CD1c-positive myeloid dendritic cell (primary cell): ENCODE measurements around the gene CLEC16A.
"Not testable (repeated sequence)": the region's sequence is repeated elsewhere in the genome, so short reads cannot be mapped to it uniquely, and the experiment has no call there.

Source experiments
- DNase-seq: peaks from one replicate; pipeline ENCODE4 v3.0.0-alpha.2; 2016; ENCODE audit errors: extremely low spot score

The CLEC16A gene

DNA sequence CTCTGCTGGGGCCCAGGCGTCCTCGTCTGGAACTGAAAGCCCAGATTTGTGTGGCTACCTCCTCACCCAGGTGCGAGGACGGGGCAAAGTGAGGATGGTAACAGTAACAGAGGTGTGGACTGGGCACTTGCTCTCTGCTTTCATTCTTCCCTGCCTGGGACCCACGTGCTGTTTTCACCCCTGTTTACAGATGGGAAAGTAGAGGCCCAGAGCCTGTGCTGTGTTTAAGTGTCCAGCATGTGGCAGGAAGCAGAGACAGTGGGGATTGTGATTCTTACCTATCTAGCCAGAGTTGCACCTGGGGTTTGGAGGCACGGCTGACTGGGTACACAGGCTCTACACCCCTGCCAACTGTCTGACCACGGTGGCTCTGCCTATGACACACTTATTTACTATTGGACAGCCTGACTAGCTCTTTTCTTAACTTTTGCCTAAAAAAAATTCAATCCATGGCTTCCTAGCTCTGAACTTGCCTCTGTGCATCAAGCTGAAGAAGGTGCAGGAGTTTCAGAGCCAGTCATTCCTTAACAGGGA is 155.4 kb downstream of the CLEC16A start:
- no peak for DNase-seq

DNA sequence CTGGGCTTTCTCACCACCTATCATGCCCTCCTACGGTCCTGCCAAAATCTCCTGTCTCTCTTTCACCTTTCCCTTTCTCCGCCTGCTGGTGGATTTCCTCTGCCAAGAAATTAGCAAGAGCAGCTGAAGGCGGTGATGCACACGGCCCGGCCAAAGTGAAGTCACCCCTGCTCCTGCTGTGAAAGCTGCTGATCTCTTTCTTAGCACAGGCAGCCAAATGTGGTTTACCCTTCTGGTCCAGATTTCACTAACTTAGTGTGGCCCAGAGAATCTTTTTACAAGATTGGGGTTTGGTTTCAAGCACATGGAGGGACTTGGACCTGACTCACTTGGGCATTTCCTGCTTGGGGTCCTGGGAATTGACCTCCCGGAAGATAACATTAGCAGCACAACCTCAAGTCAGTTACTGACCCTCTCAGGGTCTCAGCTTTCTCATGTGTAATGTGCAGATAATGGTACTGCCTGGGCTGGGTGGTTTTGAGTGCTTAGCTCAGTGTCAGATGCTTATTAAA is 155.9 kb downstream of the CLEC16A start:
- DNase-seq, result no peak

- DNase-seq, result no peak
These were observed 156.9 kb downstream of the CLEC16A start for GRCh38 chr16:11101283-11101682.

DNA sequence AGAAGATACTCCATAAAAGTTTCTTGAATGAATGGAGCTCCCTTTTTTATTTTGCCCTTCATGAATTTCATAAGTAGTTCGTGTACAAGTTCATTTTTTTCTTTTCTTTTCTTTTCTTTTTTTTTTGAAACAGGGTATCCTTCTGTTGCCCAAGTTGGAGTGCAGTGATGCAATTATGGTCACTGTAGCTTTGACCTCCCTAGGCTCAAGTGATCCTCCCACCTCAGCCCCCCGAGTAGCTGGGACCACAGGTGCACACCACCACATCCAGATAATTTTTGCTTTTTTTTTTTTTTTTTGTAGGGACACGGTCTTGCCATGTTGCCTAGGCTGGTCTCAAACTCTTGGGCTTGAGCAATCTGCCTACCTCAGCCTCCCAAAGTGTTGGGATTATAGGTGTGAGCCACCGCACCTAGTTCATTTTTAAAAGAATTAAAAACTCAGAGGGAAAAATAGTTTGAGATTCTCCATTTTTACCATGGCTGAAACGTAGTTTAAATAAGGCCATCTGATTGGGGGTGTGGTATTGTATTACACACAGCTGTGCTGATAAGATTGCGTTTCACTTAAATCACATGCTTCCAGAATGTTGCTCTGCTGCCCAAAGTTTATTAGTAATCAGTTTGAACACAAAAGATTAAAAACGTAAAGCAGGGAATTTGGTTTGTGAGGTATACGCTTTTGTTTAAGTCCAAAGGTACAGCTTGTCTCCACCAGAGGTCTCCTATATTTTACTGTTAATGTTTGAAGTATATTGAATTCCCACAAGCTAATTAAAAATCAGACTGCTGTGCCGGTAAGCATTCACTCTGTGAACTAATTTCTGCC is 157.5 kb downstream of the CLEC16A start:
- no peak for DNase-seq

DNA sequence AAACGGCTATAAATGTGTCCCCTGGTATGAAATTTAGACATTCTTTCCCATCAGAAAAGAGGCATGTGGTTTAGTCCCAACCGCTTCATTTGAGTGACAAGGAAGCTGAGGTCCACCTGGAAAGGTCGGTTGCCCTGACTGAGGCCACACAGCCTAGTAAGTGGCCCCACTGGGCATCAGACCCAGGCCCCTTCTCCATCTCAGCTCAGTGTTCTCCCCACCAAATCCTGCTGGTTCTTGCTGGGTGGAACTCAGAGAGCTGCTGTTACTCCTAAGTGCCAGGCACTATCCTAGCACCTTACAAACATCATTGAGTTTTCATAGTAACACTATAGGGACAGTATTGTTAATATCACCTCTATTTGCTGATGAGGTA is 158.1 kb downstream of the CLEC16A start:
- DNase-seq, result no peak

- not testable (repeated sequence) for DNase-seq
These were observed 158.9 kb downstream of the CLEC16A start for GRCh38 chr16:11103301-11103700.

DNA sequence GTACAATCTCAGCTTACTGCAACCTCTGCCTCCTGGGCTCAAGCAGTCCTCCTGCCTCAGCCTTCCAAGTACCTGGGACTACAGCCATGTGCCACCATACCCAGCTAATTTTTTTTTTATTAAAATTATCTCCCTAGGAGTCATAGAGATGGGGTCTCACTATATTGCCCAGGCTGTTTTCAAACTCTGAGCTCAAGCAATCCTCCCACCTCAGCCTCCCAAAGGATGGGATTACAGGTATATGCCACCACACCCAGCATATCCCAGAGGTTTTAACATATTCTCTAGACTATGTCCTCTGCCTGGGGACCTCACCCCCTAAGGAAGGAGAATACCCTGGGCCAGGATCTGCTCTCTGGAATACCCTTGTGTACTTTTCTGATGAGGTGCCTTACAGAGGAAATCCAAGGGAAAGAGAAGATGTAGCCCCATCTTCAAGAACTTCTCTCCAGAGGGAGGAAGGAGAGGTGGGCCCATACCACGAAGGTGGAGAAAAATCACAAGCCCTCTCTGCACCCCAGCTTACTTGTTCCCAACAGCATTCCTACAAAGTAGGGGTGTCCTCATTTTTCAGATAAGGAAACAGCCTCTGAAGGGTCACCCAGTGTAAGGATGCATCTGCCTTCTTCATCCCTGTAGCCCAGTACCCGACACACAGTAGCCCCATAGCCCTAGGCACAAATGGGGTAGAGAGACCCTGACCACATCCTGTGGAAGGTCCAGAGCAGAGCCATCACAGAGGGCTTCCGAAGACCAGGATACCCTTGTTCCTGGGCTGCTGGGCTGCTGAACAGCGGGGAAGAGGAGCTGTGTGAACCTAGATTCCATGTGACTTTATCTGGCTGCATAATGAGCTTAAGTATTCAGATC is 160.0 kb downstream of the CLEC16A start:
- DNase-seq, result no peak

- DNase-seq, result peak; percentile 88
These were observed 160.9 kb downstream of the CLEC16A start for GRCh38 chr16:11105038-11105903.

DNA sequence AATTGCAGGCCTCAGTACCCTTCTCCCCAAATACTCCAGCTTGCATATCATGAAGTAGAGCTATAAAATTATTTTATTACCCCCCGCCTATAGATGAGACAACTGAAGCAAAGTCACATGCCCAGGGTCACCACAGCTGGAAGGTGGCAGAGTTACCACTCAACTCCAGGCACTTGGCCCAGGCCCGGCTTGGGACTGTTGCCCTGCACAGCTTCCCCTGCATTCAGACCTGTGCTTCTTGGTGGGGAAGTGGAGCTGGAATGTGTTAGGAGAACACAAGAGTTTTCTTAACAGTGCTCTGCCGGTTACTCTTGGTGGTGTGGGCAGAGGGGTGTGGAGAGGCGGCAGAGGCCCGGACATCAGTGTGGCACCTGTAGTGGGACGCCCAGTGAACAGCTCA is 162.4 kb downstream of the CLEC16A start:
- DNase-seq, result no peak

- no peak for DNase-seq
These were observed 163.6 kb downstream of the CLEC16A start for GRCh38 chr16:11107780-11108465.

GRCh38 chr16:11108466-11108805 is 164.1 kb downstream of the CLEC16A start:
- no peak for DNase-seq

DNA sequence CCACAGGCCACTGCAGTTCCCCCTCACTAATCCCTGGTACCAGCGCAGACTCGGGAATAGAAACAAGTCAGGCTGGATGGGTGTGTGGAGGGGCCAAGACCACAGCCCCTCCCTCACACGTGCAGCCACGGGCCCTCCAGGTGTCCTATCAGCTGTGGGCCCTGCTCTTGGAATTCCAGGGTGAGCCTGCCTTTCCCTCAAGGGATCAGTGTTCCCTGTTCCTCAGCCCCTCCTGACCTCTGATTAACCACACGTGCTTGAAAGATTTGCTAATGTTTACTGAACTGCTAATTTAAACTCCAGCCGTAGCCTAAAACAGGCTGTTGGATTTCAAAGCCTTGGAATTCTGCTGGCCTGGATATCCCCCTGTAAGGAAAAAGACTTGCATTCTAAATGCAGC is 165.2 kb downstream of the CLEC16A start:
- DNase-seq, result no peak

GRCh38 chr16:11111150-11111549 is 166.8 kb downstream of the CLEC16A start:
- no peak for DNase-seq

- DNase-seq, result peak; percentile 30
These were observed 167.7 kb downstream of the CLEC16A start for GRCh38 chr16:11111856-11112634.

- no peak for DNase-seq
These were observed 168.5 kb downstream of the CLEC16A start for GRCh38 chr16:11112723-11113348.

DNA sequence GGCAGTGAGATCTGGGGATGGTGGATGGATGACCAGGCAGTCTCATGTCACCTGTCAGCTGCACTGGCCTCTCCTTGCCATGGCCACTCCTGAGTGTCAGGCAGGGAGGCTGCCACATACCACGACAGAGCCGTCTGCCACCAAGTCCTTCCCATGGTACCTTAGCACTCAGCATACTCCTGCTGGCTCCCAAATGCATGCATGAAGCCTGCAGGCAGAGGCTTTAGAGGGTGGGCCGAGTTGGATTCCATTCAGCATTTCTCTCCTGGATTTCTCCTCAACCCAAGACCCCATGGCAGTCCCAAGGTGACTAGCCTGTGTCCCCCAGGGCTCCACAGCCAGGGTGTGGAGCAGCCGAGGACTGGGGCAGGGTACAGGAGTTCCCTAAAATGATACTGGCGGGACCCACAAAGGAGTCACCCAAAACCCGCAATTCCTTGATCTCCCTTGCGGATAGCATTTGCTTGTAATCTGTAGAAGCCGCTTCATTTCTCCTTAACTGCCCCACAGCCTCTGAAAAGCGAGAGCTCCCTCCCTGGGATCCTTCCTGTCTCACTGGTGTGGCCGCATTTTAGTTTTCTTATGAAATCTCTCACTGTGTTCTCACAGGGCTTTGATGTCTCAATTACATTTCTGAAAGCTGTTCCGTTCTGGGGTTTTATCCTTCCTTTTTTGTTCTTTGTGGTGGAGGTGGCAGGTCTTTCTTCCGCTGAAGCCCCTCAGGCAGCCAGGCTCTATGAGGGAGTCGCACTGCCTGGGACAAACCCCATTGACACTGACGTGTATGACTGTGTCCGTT is 170.2 kb downstream of the CLEC16A start:
- peak; percentile 47 for DNase-seq

DNA sequence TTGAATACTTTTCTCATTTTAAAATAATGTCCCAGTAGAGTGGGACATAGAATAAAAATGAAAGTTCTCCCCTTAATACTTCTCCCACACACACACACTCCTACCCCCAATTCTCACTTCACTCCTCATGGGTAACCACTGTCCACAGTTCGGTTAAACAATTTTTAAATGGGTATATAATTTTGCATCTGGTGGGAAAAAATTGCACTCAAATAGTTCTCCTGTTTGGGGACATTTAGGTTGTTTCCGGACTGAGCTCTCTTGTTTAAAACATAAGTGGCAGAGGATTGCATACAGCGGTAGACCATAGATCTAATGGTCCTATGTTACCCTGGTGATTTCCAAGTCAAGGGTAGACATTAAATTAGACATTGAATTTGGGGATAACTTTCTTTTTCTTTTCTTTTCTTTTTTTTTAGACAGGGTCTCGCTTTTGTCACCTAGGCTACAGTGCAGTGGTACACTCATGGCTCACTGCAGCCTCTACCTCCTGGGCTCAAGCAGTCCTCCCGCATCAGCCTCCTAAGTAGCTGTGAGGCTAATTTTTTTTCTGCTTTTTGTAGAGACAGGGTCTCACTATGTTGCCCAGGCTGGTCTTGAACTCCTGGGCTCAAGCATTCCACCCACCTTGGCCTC is 173.3 kb downstream of the CLEC16A start:
- DNase-seq, result no peak

GRCh38 chr16:11118479-11118878 is 174.1 kb downstream of the CLEC16A start:
- DNase-seq, result no peak
